Measurements from ENCODE around the gene IL1R2. TPM values are rescaled to one million over a fixed set of nuclear protein-coding genes. Genes with fewer than 3 reads are reported as not detected.

Gene IL1R2
- total and polyA plus RNA-seq, 2 of the 8 experiments (the other 6 are each of a cell fraction or from before 2014, with no cell fraction given), result 0.06 TPM; not detected in 1

GRCh38 chr2:101983928-101984327, 7.8 kb upstream of the IL1R2 start:
- no peak overlapping the region for H3K56ac ChIP-seq (replicated peaks; ENCODE audit: insufficient read length, low read depth, low read length)
- no peaks in the 10 kb centered on the region for H4K20me1 ChIP-seq (replicated peaks in 1 of 2; ENCODE audit: control insufficient read depth in 1 of 2, insufficient read depth in 2 of 2, low read length in 2 of 2)
- H3K9me3 ChIP-seq (ENCODE audit: insufficient read depth in 2 of 2, low read depth in 1 of 2, low read length in 1 of 2), result no peaks in the 10 kb centered on the region
- 90% methylated on average over 2 of the region's 2 CpGs; no CpG with 5 or more reads in 1 of the 2 experiments for WGBS, 2 experiments (ENCODE audit: extremely low coverage in 1 of 2, insufficient coverage in 1 of 2, insufficient read length in 1 of 2, insufficient replicate concordance in 2 of 2, low coverage in 1 of 2, low lambda C conversion rate in 2 of 2, missing lambda C conversion rate in 1 of 2)
- TF ChIP-seq SP4 (IDR thresholded peaks at IDR 0.05; ENCODE audit: low read length) (no peak), RAD21 (IDR thresholded peaks at IDR 0.05 in 1 of 2, conservative IDR thresholded peaks at IDR 0.05 in 1 of 2; ENCODE audit: low read depth in 2 of 2, low read length in 2 of 2) (peak; percentile 46 to 52), CTCF (IDR thresholded peaks at IDR 0.05; ENCODE audit: control extremely low read depth in 1 of 3, insufficient read depth in 1 of 3, low read depth in 1 of 3, low read length in 3 of 3) (peak in 2 of 3 experiments; percentile 32 to 33; a peak in 2 of 4 replicates)
- no peak overlapping the region for H4K5ac ChIP-seq (ENCODE audit: insufficient read length, low read depth, low read length)
- no peak overlapping the region for H4K8ac ChIP-seq (ENCODE audit: extremely low read depth, insufficient read depth, low read length)
- FAIRE-seq (no peak), DNase-seq (ENCODE audit: low read depth in 1 of 2, low spot score in 2 of 2) (no peak)
- no peak overlapping the region for H2BK12ac ChIP-seq (ENCODE audit: low read depth, low read length)
- H2BK20ac ChIP-seq (ENCODE audit: low read length), result no peak overlapping the region
- no peak overlapping the region for H2AFZ ChIP-seq (ENCODE audit: low read length)
- no peak overlapping the region for H3K9ac ChIP-seq (replicated peaks in 1 of 4; ENCODE audit: extremely low read depth in 1 of 4, low read depth in 3 of 4, low read length in 3 of 4)
- H4K91ac ChIP-seq (replicated peaks; ENCODE audit: insufficient read length, low read length), result no peak overlapping the region
- no peaks in the 10 kb centered on the region for H3K27me3 ChIP-seq (replicated peaks in 1 of 4; ENCODE audit: control insufficient read depth in 3 of 4, extremely low read depth in 1 of 4, insufficient read depth in 3 of 4, low read length in 3 of 4)
- no peaks in the 10 kb centered on the region for H3K23me2 ChIP-seq (ENCODE audit: low read depth, low read length)
- H3K36me3 ChIP-seq (ENCODE audit: control insufficient read depth in 2 of 4, insufficient read depth in 4 of 4, low read length in 3 of 4), result no peaks in the 10 kb centered on the region
- no peak overlapping the region for H2AK5ac ChIP-seq (ENCODE audit: low read depth, low read length)
- no peak overlapping the region for H3K18ac ChIP-seq (ENCODE audit: extremely low read depth, low read length)
- no peak overlapping the region for H2BK15ac ChIP-seq (ENCODE audit: low read length)
- ChIA-PET POLR2A (ENCODE audit: partially characterized antibody) (no interaction called here), CTCF (ENCODE audit: partially characterized antibody) (interaction anchor here (0.6 to 1.9 kb wide), 8 partner anchors 11 to 642 kb away, joined by 3 to 8 read pairs (median 4); no protein-coding TSS in a partner anchor)
- peaks cover 0 to 7% (median 0%) of the 10 kb centered on the region in 4 experiments; a peak in 3 of 7 replicates for H3K4me1 ChIP-seq (replicated peaks in 1 of 4; ENCODE audit: control insufficient read depth in 3 of 4, insufficient read depth in 4 of 4, low read length in 3 of 4)
- no peak overlapping the region for H3K4me2 ChIP-seq (ENCODE audit: insufficient read depth in 1 of 2, low read depth in 2 of 2, low read length in 2 of 2)
- no peak overlapping the region for H2BK5ac ChIP-seq (ENCODE audit: low read depth, low read length)
- H3K4me3 ChIP-seq (ENCODE audit: extremely low read depth in 1 of 4, insufficient read depth in 2 of 4, low read depth in 3 of 4, low read length in 4 of 4), result no peak overlapping the region
- H2BK120ac ChIP-seq (replicated peaks; ENCODE audit: low read depth, low read length), result no peak overlapping the region
- no peak overlapping the region for H3K4ac ChIP-seq (replicated peaks; ENCODE audit: insufficient read length, low read depth, low read length)
- H3K27ac ChIP-seq (ENCODE audit: low read depth, low read length), result no peak overlapping the region
- H3K79me2 ChIP-seq (ENCODE audit: control insufficient read depth in 1 of 2, insufficient read depth in 2 of 2, low read length in 2 of 2), result no peaks in the 10 kb centered on the region
- H3K23ac ChIP-seq (ENCODE audit: insufficient read length), result no peak overlapping the region
- no peaks in the 10 kb centered on the region for H3K79me1 ChIP-seq (ENCODE audit: low read depth, low read length)
- H3K14ac ChIP-seq (ENCODE audit: insufficient read length), result no peak overlapping the region
